GM12891 (cell line): Measurements from ENCODE around the gene PROP1.

Source experiments
- POLR2A ChIP-seq: IDR thresholded peaks from 2 replicates; pipeline ENCODE4 v1.6.1; 2011; ENCODE audit warnings: low read depth, low read length, control low read depth
- POLR2AphosphoS5 ChIP-seq: IDR thresholded peaks from 2 replicates; pipeline ENCODE4 v1.6.1; 2011; ENCODE audit warnings: low read depth, low read length, control low read depth
- TAF1 ChIP-seq: IDR thresholded peaks from 2 replicates; pipeline ENCODE4 v1.6.1; 2011; ENCODE audit warnings: low read depth, low read length, control low read depth

DNA sequence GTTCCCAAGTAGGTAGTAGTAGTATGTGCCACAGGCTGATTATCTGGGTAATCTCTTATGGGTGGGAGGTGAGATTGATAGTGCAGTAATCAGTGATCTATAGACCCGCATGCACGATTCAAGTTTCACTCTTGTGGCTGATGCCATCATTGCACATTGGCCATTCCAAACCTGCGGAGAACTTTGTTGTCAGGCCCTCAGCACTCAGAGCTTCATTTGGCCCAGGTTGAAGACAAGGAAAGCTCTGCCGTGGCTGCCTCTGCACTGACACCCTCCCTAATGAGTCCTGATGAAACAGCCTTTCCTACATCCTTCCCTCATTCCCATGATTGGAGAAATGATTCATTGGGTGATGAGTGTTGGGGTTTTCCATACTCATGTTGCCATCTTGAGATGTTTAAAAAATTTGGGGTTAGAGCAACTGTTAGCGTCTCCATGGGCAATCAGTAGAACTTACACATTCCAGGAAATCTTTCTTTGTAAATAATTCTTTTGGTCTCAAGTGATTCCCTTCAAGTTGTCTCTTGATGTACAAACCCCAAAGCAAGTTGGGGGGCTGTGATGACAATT lies 22.9 kb downstream of the PROP1 start:
- TF ChIP-seq POLR2AphosphoS5 (no peak), POLR2A (no peak), TAF1 (no peak)
